Stimulated activated CD8-positive, alpha-beta memory T cell treated with anti-CD3 and anti-CD28 coated beads, Interleukin-12 subunit alpha, Interleukin-12 subunit beta, amount 100 ng/mL, for 24 hours (primary cell): Measurements from ENCODE around the gene MRPL32.
"Not testable (repeated sequence)": the region's sequence is repeated elsewhere in the genome, so short reads cannot be mapped to it uniquely, and the experiment has no call there.

ENCODE experiments used
- DNase-seq: peaks from one replicate; pipeline ENCODE4 v3.0.0-alpha.2; 2020; ENCODE audit errors: extremely low read depth

MRPL32 gene

GRCh38 chr7:42931834-42932651 is at the start of gene MRPL32, which contains the start of gene PSMA2:
Gene MRPL32 (plus strand): TSS chr7:42932376. CDS start chr7:42932387, 11 bp downstream.
Gene PSMA2 (minus strand): TSS chr7:42932174. CDS start chr7:42932158, 16 bp downstream.
- peak; percentile 88 for DNase-seq

- DNase-seq = no peak
These were observed 48.2 kb upstream of the MRPL32 start for GRCh38 chr7:42883950-42884349.

- not testable (repeated sequence) for DNase-seq
These were observed 47.0 kb upstream of the MRPL32 start for GRCh38 chr7:42885183-42885582.

GRCh38 chr7:42886129-42886528 is 46.0 kb upstream of the MRPL32 start:
- no peak for DNase-seq

GRCh38 chr7:42886893-42887505 is 45.2 kb upstream of the MRPL32 start:
- DNase-seq = no peak

- no peak for DNase-seq
These were observed 38.6 kb upstream of the MRPL32 start for GRCh38 chr7:42893346-42894240.

GRCh38 chr7:42900842-42901241 is 31.3 kb upstream of the MRPL32 start:
- DNase-seq = no peak

GRCh38 chr7:42902331-42902730 is 29.8 kb upstream of the MRPL32 start:
- DNase-seq = no peak

GRCh38 chr7:42906181-42906580 is 26.0 kb upstream of the MRPL32 start:
- no peak for DNase-seq

GRCh38 chr7:42907316-42907715 is 24.9 kb upstream of the MRPL32 start:
- no peak for DNase-seq

- no peak for DNase-seq
These were observed 21.9 kb upstream of the MRPL32 start for GRCh38 chr7:42910306-42910705.

GRCh38 chr7:42911454-42912447 is 20.4 kb upstream of the MRPL32 start, which contains the start of gene C7orf25:
Gene C7orf25 (minus strand): TSS chr7:42912070. CDS start chr7:42910900, 1,170 bp downstream.
- peak; percentile 91 for DNase-seq

GRCh38 chr7:42913591-42913990 is 18.6 kb upstream of the MRPL32 start:
- DNase-seq = no peak

- DNase-seq = no peak
These were observed 18.2 kb upstream of the MRPL32 start for GRCh38 chr7:42914009-42914408.

GRCh38 chr7:42914421-42915045 is 17.6 kb upstream of the MRPL32 start:
- DNase-seq = no peak

GRCh38 chr7:42915356-42915755 is 16.8 kb upstream of the MRPL32 start:
- no peak for DNase-seq

- DNase-seq = no peak
These were observed 10.0 kb upstream of the MRPL32 start for GRCh38 chr7:42922017-42922753.

- no peak for DNase-seq
These were observed 7.8 kb upstream of the MRPL32 start for GRCh38 chr7:42924223-42924838.

GRCh38 chr7:42925630-42926029 is 6.5 kb upstream of the MRPL32 start:
- no peak for DNase-seq
